HCEC 1CT (cell line): ENCODE data around the gene SPTB.

ENCODE experiments used
- DNase-seq: peaks from one replicate; pipeline ENCODE4 v3.0.0-alpha.2; 2017

Gene SPTB

DNA sequence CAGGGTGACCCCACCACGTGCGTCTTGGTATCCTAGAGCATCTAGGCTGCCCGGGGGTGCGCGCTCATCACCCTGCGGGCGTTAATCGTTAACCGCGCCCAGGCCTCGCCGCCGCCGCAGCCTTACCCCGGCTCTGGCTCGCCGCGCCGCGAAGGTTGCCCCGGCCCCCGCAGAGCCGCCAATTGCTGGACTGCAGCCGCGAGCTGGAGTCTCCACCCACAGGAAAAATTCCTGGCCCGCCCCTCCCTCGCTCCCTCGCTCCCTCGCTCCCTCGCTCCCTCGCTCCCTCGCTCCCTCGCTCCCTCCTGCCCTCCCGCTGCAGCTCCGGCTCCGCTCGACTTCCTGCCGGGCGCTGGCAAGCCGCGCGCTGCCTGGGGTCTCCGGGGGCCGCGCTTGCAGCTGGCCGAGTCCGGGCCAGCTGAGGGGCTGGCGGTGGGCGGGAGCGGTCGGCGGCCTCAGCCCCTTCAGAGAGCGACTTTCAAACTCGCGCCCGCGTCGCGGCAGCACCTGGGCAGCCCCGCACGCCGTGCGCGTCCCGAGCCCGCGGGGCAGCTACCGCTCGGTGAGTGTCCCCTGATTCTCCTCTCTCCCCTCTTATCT, 175.5 kb downstream of the SPTB start, which contains the start of gene PLEKHG3:
Gene PLEKHG3, plus strand, starts transcription at position 282 of the 600 bp plus-strand sequence. CDS start 23,208 bp downstream, outside the sequence.
- peak; percentile 51 for DNase-seq

GRCh38 chr14:64703395-64704142, 176.1 kb downstream of the SPTB start:
- no peak for DNase-seq

DNA sequence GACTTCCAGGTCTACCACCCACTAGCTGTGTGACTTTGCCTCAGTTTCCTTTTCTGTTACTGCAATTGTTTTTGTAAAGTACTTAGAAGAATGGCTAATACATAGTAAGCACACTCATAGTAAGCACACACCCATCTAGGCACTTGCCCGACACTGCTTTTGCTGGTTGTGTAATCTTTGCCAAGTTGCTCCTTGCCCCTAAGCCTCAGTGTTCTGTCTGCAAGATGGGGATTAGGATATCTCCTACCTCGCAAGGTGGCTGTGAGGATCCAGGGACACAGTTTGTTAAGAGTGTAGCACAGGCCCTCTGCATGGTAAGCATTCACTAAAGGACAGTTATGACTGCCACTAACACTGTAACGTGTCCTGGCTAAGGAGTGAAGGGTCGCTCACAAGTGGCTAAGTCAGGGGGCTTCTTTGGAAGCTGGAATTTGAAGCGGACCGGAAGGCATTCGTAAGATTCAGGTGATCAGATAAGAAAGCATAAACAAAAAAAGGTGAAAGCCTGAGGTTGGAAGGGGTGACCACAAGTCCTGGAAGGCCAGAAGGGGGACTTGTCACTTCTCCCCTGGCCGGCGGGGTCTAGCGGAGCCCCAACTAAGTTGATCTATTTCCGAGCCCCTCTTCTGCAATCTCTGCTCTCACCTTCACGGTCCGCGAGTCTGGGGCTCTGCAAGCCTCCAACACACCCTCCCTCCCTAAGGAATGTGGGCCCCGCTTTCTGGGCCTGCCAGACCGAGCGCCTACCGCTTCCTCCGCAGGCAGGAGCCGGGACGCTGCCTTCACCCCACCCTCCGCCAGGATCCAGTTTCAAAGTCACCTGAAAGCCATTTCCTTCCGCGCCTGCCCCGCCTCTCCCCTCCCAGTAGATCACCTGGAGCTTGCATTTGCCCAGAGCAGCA, 177.0 kb downstream of the SPTB start:
- DNase-seq, result no peak

GRCh38 chr14:64701660-64702059, 178.0 kb downstream of the SPTB start:
- DNase-seq, result no peak

GRCh38 chr14:64700894-64701293, 178.8 kb downstream of the SPTB start:
- no peak for DNase-seq

DNA sequence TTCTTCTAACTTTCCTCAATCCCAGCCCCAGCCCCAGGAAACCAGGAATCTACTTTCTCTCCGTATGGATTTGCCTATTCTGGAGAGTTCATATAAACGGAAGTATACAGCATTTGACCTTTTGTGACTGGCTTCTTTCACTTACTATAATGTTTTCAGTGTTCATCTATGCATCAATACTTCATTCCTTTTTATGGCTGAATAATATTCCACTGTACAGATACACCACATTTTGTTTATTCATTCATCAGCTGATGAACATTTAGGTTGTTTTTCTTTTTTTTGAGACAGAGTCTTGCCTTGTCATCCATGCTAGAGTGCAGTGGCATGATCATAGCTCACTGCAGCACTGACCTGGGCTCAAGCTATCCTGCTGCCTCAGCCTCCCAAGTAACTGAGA, 179.4 kb downstream of the SPTB start:
- no peak for DNase-seq

DNA sequence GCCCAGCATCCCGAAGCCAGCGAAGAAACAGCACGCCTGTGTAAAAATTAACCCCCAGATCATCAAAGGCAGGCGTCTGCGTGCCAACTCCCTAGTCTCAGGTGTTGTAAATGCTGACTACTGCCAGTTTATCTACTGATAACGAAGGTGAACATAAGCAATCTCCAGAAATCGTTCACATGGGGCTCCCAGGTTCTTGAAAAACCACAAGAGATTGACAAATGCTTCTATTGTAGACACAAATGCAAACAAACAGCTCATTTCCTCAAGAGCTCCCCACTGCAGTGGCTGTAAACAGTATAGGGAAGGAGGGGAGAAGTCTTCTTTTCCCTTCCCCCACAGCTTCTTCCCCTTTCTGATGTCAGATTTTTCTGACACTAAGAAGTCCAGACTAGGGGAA, 180.8 kb downstream of the SPTB start:
- DNase-seq, result no peak

GRCh38 chr14:64696355-64696857, 183.3 kb downstream of the SPTB start:
- no peak for DNase-seq
